Stimulated activated CD4-positive, alpha-beta T cell treated with anti-CD3 and anti-CD28 coated beads, Interleukin-15, amount 100 ng/mL, for 24 hours (primary cell): ENCODE data around the gene FOXC1.
A peak's percentile ranks its signal among the peaks of the same experiment; 100 is the strongest.

Source experiments
- DNase-seq: peaks from one replicate; pipeline ENCODE4 v3.0.0-alpha.2; 2020

Gene FOXC1

DNA sequence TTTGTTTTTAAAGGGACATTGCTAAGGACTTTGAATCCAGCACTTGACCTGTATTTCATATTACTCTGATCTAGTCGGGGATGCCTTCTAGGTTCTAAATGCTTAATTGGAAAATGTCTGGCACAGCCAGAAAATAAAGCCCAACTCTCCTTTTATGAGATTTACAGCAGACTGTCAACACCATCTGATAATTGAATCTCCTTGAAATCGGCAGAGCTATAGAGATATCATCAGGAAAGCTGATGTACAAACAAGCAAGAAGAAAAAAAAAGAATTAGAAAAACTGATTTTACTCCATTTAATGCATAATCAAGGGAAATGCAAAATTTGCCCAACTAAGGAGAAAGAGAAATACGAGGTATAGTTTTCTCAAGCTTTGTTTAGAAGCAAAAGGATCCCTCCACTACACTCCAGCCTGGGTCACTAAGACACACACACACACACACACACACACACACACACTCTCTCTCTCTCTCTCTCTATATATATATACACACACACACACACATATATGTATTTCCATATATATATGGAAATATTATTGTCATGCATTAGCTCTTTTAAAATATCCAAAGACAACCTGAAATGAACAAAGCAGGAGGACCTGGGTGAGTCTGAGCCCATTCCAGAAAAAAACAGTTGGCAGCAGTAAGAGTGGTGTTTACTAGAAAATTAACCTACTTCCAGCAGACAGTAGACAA, 9.5 kb upstream of the FOXC1 start:
- no peak for DNase-seq

DNA sequence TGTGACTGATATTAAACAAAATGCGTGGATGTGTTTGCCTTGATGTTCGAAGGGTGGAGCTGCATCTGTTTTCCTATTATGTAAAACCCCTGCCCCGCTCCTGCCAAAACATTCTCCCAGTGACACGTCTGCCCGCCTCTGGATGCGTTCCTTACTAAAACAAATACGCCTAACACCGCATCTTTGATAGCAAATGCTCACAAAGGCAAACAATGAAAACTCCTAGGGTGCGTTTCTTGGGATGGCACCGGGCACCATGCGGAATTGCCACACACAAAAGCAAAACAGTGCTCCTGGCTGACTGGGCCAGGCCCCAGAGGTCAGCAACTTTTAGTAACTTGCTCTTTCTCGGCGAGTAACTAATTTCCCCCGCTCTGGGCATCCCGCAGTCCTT, 9.0 kb upstream of the FOXC1 start:
- no peak for DNase-seq

DNA sequence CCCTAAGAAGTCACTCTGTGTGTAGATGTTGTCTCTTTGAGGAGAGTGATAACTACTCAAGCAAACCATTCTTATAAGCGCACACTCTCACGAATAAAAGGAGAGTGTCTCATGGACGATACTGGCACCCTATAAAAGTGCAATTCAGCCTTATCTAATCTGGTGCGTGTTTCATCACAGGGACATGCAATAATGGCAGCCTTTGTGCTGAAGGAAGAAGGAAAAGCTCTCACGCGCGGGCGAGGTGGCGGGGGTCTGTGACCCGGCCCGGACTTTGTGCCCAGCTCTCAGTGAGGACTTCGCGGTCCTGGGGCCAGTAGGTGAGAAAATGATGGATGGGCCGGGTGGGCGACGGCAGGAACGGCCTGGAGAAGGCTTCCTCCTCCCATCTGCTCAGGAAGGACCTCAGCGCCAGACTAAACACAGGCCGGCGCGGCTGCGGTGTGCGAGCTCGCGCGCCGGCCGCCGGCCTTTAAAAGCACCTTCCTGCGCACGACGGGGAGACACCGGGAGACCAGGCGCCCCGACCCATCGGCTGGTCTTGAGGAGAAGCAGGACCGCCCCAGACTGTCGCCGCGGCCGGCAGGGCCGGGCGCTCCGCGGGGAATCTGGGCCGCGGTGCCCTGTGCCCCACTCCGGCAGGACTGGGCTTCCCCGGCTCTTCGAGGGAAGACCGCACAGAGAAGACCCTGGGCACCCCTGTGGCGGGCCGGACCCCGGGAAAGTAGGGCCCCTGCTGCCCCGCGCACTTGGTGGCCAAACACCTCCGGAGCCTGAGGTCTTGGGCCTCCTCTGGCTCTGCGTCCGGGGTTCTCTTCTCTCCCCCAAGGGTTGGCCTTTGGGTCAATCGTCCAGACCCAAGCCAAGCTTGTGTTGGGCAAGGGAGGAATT, 8.3 kb upstream of the FOXC1 start:
- DNase-seq, result no peak

DNA sequence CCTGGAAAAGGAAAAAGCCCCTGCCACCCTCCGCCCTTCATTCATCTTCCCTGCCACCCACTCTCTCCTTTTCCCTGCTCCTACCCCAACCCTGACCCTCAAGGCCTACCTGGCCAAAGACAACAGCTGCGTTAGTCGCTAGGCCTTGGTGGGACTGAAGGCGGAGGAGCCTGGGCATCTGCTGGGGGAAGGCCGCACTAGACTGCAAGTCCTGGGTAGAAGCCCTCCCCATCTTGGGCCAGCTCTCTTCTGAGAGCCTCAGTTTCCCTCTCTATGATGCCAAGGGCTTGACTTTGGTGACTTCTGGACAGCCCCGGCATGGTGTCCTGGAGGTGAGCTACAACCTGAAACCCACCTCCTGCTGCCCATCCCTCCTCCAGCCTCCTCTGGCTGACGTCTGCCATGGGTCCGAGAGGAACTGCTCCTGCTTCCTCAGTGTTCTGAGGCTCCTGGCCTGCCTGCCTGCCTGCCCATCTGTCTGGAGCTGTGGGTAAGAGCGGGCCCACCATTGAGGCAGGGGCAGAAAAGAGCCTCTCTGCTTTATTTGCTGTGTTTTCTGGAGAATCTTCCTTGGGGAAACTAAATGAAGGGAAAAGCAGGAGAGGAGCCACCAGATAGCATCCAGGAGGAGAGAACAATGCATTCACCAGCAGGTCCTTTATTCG, 7.5 kb upstream of the FOXC1 start:
- no peak for DNase-seq

DNA sequence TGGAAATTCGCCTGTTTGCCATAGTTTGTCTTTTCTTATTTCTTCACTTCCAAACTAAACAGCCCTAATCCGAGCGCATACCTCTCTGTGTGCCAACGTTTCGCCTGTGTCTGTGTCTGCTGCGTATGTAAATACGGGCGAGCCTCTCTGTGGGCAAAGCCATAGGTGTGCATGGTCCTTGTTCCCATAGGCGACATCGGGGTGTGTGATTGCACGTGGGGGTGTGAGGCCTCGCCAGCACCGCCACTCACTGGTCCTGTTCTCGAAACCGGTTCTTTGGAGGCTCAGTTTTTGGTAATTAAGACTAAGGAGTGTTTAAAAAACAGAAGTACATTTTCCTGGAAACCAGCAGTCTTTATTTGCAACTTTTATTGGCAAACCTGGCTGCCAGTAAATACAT, 6.0 kb upstream of the FOXC1 start:
- no peak for DNase-seq

DNA sequence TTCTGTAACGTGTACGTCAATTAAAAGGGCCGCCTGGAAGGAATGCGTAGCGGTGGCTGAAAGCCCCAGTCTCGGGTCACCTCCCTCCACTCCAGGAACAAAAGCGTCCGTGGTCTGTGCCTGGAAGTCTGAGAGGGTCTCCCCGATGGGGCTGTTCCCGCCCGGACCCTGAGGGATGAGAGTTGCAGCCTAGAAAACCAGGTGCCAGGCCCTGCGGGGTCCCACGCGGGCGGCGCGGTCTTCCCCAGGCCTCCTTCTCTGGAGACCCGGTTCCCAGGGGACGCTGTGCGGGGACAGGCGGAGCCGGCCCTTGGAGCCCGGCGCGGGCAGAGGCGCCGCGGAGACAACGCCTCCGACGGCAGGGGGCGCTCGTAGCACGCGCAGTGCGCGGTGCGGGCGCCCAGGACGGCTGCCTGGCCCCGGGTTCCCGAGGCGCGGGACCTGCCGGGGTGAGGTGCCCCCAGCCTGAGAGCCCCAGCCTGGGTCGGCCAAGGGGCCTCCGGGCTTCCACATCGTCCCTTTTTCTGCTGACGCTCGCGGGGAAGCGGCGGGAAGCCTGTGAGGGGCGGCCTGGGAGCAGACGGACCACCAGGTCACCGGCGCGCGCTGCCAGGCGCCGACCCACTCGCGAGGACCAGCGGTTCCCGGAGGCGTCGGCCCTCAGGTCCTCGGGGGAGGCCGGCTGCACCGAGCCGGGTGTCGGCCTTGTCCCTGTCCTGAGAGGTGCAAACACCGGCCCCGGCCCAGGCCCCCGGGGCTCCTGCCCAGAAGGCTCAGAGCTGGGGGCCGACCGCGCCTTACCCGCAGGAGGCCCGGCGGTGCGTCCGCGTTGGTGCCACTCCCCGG, 5.3 kb upstream of the FOXC1 start:
- peak; percentile 77 for DNase-seq

DNA sequence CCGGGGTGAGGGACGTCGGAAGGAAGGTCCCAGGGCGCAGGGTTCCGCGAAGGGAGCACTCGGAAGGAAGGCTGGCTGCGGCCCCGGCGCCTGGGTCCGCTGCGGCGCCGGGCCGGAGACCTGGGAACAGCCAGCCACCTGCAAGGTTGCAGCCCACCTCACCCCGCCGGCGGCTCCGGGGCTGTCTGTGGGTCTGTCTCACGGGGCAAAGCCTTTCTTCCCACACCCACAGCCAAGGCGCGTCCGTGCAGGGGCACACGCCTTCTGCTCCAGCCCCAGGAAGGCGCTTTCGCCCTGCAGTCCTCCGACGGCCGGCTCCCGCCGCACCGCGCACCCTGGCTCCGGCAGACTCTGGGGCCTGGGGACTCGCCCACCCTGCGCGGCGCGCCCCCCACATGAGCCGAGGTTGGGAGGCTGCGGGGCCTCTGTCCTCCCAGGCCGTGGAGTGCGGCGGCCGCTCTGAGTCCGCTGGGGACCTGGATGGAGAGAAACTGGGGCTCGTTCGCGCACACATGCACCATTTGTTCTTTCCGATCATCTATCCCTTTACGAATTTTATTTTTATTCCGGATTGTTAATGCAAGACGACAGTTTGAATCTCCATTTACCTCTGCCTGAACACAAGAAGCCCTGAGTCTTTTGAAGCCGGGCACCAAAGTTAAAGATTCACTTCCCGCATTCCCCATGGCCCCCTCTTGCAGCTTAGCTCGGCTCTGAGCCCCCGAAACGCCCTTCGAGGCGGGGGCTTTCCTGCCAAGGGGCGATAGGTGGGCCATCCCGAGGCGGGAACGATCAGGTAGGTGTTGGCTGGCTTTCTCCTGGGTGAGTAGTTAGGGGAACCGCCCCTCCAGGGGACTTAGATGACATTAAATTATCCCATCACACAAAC, 4.5 kb upstream of the FOXC1 start:
- peak; percentile 23 for DNase-seq

DNA sequence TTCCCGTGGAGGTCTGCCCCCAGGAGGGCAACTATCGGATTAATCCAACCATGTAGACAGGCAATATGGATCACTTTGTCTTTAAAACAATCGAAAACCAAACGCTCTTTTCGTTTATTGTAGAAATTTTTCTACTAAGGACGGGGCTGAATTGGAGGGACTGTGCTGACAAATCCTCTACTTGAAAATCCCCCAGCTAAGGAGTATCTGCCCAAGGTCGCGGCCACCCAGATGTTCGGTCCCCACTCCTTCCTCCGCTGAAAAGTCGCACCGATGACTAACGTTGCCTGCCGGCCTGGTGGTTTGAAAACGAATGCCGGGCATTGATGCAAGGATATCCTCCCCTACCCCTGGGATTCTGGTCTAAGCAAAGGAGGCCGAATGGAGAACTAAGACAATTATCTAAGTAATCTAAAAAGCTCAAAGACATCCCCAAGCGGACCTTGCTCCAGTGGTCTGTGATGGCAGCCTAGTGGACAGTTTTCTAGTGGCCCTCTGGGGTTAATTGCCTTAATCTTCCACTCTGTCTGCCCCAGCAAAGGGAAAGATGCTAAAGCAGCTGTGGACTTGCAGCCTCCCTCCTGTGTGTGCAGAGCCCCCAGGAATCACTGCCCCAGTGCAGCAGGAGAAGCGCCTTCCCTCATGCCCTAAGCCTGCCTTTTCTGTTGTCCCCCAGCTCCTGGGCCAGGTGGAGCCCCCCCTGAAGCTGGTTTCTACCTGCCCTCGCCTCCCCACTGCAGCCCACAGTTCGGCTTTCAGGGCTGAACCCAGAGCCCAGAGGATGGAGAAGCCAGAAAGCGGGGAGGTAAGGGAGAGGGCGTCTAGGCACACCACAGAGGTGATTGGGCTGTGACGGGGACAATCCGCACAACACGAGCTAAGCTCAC, 3.6 kb upstream of the FOXC1 start:
- peak; percentile 21 for DNase-seq

DNA sequence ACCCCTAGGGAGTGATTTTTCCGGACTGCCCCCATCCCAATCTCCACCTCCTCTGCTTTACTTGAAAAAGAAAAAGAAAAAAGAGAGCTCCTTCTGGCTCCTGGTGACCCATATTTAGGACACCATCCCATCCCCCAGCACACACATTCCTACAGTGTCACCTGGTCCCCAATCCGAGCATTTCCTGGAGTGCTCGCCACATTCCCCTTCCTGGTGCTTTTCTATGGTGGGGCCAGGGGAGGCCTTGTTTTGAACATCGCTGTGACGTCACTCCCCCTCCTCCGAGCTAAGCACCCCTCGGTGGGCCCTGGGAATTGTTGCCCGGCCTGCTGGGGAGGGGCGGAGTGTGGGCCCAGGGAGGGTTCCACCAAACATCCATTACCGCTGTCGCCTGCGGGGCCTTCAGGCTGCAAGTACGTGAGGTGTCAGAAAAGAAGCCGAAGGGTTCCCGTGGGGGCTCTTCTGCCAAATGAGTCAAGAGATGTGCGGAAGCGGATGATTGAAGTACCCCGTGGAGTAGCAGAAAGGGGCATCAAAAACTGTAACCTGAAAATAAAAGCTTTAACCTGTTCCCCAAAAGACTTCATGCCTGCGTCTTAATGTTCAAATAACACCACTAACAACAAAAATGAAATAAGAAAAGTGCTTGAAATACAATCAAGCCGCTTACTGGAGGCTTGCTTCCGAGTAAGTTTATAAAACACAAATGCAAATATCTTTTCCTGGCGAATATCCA, 2.8 kb upstream of the FOXC1 start:
- no peak for DNase-seq

DNA sequence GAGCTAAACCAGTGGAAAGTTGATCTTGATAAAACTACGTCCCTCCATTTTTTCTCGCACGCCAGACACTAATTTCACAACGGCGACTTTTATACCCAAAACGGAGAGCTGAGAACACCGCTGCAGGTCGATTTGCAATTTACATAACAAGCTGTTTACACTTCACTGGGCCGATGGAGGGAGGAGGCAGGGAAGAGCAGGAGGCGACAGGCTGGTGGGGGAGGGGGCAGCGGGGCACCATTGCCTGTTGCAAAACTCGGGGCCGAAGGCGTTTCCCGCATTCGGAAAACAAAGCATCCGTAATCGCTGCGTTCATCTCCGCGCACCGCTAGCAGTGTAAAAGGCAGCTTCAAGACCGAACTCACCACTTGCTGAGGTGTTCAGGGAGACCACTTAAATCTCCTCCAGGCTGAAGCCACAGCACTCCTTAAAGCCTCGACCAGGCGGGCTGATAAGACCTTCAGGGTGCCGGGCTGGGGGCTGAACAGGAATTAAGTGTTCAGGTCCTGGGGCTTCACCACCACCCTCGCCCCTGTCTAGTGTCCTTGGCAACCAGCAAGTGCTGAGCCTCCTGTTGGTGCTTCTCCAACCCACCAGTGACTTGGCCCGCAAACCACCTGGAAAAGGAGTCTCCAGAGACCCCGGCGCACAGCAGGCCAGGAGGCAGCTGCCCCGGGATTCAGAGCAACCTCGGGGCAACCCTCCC, 2.0 kb upstream of the FOXC1 start:
- DNase-seq, result peak; percentile 31

DNA sequence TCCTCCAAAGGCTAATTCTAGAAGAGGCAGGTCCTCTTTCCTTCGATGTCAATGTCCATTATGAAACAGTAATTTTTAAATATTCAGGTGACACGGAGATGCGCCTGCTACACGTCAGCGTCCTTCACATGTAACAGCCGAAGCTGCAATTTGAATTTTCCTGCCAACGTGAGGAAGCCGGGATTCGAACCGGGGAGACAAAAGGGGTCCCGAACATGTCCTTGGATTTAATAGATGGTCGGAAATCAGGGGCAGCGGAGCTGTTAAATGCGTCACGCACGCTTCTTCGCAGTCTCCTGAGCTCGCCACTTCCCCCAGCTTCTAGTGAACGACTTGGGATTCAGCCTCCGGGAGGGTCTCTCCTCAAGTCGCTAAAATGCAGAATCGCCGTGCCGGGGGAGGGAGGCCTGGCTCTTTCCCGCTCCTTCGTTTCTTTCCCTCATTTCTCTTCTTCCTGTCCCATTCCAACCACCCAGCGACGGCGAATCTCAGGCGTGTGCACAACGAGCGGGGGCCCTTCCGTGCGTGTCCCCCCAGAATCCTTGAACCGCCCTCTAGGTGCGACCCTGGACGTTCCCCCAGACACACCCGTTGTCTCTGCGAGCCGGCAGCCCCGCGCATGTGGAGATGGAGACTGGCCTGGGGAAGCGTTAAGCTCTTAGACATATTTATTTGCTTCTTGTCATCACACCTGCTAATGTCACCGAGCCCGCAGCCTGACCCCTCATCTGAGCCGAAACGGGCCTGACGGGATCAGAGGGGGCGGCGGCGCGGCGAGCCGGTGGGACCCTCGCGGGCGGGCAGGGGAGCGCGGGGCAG, 1.3 kb upstream of the FOXC1 start:
- DNase-seq, result no peak

DNA sequence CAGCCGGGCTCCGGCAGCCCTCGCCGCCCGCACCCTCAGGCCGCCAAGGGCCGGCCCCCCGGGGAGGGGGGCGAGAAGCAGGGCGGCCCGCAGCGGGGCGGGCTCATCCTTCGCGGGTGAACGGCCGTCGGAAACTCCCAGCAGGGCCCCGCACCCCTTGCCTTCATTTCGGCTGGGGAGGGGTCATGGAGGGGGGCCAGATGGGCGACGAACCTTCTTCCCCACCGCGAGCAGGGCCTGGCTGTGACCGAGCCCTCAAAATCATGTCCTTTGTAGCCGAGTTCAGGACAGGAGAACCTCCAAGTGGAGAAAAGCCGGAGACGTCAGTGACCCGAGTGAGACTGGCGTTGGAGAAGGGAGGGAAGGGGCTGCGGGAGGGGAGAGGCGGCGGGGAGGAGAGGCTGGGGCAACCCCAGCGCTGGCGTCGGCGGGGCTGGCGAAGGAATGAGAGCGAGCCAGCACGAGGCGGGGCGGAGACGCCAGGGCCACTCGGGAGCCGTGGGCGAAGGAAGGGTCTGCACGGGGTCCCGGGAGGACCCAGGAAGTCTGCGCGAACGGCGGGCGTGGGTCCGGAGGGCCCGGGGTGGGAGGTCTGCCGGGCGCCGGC, 571 bp upstream of the FOXC1 start:
- peak; percentile 22 for DNase-seq

DNA sequence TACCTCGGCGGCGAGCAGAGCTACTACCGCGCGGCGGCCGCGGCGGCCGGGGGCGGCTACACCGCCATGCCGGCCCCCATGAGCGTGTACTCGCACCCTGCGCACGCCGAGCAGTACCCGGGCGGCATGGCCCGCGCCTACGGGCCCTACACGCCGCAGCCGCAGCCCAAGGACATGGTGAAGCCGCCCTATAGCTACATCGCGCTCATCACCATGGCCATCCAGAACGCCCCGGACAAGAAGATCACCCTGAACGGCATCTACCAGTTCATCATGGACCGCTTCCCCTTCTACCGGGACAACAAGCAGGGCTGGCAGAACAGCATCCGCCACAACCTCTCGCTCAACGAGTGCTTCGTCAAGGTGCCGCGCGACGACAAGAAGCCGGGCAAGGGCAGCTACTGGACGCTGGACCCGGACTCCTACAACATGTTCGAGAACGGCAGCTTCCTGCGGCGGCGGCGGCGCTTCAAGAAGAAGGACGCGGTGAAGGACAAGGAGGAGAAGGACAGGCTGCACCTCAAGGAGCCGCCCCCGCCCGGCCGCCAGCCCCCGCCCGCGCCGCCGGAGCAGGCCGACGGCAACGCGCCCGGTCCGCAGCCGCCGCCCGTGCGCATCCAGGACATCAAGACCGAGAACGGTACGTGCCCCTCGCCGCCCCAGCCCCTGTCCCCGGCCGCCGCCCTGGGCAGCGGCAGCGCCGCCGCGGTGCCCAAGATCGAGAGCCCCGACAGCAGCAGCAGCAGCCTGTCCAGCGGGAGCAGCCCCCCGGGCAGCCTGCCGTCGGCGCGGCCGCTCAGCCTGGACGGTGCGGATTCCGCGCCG, 994 bp downstream of the FOXC1 start:
- peak; percentile 27 for DNase-seq

DNA sequence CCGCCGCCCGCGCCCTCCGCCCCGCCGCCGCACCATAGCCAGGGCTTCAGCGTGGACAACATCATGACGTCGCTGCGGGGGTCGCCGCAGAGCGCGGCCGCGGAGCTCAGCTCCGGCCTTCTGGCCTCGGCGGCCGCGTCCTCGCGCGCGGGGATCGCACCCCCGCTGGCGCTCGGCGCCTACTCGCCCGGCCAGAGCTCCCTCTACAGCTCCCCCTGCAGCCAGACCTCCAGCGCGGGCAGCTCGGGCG, 1.5 kb downstream of the FOXC1 start:
- no peak for DNase-seq

DNA sequence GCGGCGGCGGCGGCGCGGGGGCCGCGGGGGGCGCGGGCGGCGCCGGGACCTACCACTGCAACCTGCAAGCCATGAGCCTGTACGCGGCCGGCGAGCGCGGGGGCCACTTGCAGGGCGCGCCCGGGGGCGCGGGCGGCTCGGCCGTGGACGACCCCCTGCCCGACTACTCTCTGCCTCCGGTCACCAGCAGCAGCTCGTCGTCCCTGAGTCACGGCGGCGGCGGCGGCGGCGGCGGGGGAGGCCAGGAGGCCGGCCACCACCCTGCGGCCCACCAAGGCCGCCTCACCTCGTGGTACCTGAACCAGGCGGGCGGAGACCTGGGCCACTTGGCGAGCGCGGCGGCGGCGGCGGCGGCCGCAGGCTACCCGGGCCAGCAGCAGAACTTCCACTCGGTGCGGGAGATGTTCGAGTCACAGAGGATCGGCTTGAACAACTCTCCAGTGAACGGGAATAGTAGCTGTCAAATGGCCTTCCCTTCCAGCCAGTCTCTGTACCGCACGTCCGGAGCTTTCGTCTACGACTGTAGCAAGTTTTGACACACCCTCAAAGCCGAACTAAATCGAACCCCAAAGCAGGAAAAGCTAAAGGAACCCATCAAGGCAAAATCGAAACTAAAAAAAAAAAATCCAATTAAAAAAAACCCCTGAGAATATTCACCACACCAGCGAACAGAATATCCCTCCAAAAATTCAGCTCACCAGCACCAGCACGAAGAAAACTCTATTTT, 2.0 kb downstream of the FOXC1 start:
- DNase-seq, result peak; percentile 18

DNA sequence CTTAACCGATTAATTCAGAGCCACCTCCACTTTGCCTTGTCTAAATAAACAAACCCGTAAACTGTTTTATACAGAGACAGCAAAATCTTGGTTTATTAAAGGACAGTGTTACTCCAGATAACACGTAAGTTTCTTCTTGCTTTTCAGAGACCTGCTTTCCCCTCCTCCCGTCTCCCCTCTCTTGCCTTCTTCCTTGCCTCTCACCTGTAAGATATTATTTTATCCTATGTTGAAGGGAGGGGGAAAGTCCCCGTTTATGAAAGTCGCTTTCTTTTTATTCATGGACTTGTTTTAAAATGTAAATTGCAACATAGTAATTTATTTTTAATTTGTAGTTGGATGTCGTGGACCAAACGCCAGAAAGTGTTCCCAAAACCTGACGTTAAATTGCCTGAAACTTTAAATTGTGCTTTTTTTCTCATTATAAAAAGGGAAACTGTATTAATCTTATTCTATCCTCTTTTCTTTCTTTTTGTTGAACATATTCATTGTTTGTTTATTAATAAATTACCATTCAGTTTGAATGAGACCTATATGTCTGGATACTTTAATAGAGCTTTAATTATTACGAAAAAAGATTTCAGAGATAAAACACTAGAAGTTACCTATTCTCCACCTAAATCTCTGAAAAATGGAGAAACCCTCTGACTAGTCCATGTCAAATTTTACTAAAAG, 2.7 kb downstream of the FOXC1 start:
- DNase-seq, result no peak
